Activated T-cell treated with anti-CD3 and anti-CD28 coated beads, Interleukin-2, amount 50 U/mL, for 4 hours (primary cell): Measurements from ENCODE around the gene CPA3. TPM values are rescaled to one million over a fixed set of nuclear protein-coding genes. Genes with fewer than 3 reads are reported as not detected.

Source experiments
- ATAC-seq, 2 donors: fragments of 200-7000 bp; cut with Tn5 transposase; one replicate each; pipeline ENCODE4 v1.10.0; 2021
- DNase-seq: peaks from one replicate; pipeline ENCODE4 v3.0.0-alpha.2; 2020
- H3K27me3 Mint-ChIP-seq: one replicate; pipeline ENCODE4 v1.8.0; 2021; ENCODE audit warnings: low read depth, mixed read lengths
- H3K36me3 Mint-ChIP-seq: one replicate; pipeline ENCODE4 v1.8.0; 2022; ENCODE audit warnings: mixed read lengths; ENCODE audit not compliant: insufficient read depth
- H3K4me1 Mint-ChIP-seq: one replicate; pipeline ENCODE4 v1.8.0; 2021; ENCODE audit warnings: low read depth, mixed read lengths
- H3K4me3 Mint-ChIP-seq: one replicate; pipeline ENCODE4 v1.8.0; 2021; ENCODE audit warnings: mild to moderate bottlenecking, moderate library complexity, mixed read lengths
- H3K9me3 Mint-ChIP-seq: one replicate; pipeline ENCODE4 v1.8.0; 2021; ENCODE audit warnings: mixed read lengths
- total RNA-seq, 3 donors: library from RNA; stranded (reverse); gene quantifications; one replicate each; pipeline ENCODE4 v1.2.1, GENCODE V29; 2021

The CPA3 gene, protein sequence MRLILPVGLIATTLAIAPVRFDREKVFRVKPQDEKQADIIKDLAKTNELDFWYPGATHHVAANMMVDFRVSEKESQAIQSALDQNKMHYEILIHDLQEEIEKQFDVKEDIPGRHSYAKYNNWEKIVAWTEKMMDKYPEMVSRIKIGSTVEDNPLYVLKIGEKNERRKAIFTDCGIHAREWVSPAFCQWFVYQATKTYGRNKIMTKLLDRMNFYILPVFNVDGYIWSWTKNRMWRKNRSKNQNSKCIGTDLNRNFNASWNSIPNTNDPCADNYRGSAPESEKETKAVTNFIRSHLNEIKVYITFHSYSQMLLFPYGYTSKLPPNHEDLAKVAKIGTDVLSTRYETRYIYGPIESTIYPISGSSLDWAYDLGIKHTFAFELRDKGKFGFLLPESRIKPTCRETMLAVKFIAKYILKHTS
- total RNA-seq: under 1 TPM in 1 of 3 donors, not detected in 2; 0.11 TPM

DNA sequence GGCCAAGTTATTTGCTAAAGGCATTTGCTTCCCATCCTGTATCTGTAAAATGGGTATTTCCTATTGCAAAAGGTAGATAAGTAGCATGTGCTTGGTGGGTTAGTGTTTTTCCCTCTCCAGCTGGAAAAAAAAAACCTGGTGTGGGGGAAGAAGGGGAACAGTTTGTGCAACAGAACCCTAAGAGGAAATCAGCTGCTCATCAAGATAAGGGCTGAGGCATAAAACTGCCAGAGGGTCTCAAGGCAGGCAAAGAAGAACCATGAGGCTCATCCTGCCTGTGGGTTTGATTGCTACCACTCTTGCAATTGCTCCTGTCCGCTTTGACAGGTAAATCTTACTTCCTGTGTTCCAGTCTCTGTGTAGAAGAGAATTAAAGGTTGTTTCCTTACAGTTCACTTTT, at the start of gene CPA3:
CPA3 (plus strand) TSS at position 248 of the 400 bp plus-strand sequence; CDS start at position 260, 12 bp downstream.
- H3K27me3 Mint-ChIP-seq: peaks cover 26% of the 10 kb centered on the region
- no peak for ATAC-seq
- no peak within 1 kb of the TSS for H3K4me3 Mint-ChIP-seq
- no peak for DNase-seq
- H3K9me3 Mint-ChIP-seq: no peaks in the 10 kb centered on the region
- no peaks in the 10 kb centered on the region for H3K4me1 Mint-ChIP-seq
- H3K36me3 Mint-ChIP-seq: no peaks in the 10 kb centered on the region

DNA sequence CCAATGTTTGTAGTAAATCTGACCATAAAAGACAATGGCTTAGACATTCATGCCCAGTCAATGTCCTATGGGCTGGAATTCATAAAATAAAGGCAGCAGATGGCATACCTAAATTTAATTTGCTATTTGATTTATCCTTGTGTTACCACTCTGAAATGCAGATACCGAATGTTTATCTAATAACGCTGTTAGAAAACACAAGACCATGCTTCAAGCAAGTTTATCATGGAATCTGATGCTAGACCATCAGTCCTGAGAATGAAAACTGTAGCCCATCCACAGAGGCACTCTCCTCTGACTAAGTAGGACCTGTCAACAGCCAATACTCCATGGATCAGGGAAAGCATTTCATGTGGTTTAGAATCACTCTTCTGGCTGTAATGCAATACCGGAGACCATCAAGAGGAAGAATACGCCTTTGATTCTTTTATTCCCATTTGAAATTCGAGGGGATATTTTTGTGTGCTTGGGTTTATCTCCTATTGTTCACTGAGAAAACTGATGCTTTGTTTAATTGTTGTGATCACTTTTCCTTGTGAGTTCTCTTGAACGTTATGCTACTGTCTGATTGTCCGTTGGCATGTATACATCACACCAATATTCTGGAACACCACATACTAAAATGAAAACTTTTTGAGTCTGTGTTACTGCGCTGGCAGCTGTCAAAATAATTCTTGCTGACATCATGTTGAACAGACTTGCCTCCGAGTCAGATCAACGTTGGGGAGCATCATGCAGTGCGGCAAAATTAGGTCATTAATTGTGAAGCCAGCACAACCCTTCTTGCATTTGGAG, 49.6 kb upstream of the CPA3 start:
- Mint-ChIP-seq H3K4me1 (no peaks in the 10 kb centered on the region), H3K36me3 (no peaks in the 10 kb centered on the region), H3K4me3 (no peak overlapping the region), H3K9me3 (no peaks in the 10 kb centered on the region), H3K27me3 (no peaks in the 10 kb centered on the region)
- DNase-seq (no peak), ATAC-seq (no peak)

DNA sequence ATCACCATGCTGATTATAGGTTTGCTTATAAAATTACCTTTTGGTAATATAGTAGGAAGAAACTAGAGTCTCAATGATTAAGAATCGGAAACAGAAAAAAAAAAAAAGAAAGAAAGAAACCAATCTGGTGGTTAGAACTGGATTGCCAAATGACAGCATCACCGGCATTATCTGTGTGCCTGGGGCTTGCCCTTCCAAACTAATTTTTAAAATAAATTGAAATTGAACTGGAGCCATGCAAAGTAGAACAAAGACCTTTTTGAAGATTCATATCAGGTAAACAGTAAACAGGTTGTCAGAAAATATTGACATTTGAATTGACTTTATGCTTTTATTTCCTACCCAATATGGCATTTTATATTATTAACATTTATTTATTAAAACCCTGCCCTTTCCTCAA, 48.7 kb upstream of the CPA3 start:
- no peak for ATAC-seq
- no peaks in the 10 kb centered on the region for H3K36me3 Mint-ChIP-seq
- H3K4me1 Mint-ChIP-seq: no peaks in the 10 kb centered on the region
- no peak overlapping the region for H3K4me3 Mint-ChIP-seq
- H3K9me3 Mint-ChIP-seq: no peaks in the 10 kb centered on the region
- DNase-seq: no peak
- no peaks in the 10 kb centered on the region for H3K27me3 Mint-ChIP-seq

DNA sequence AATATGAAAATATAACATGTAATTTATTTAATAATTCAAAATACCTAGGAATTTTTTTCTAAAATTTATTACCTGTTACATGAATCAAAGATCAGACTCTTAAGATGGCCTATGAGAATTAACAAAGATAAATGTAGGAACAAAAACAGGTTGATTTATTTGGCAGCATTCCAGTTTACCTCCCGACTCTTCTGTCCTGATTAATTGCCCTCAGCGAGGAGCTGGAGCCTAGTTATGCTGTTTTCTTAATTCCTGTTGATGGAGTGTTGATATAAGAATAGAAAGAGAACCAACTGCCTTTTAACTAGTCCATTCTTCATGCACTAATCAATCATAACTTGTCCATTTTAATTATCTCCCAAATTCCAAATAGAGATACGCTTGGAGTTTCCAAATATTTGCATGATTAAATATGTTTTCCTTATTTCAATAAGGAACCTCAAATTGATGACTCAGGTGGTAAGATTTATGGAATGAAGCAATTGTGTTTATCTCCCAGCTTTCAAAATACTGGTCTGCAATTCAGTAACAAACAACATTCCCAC, 48.0 kb upstream of the CPA3 start:
- no peaks in the 10 kb centered on the region for H3K4me1 Mint-ChIP-seq
- no peaks in the 10 kb centered on the region for H3K36me3 Mint-ChIP-seq
- H3K27me3 Mint-ChIP-seq: no peaks in the 10 kb centered on the region
- DNase-seq (no peak), ATAC-seq (no peak)
- no peak overlapping the region for H3K4me3 Mint-ChIP-seq
- H3K9me3 Mint-ChIP-seq: no peaks in the 10 kb centered on the region

DNA sequence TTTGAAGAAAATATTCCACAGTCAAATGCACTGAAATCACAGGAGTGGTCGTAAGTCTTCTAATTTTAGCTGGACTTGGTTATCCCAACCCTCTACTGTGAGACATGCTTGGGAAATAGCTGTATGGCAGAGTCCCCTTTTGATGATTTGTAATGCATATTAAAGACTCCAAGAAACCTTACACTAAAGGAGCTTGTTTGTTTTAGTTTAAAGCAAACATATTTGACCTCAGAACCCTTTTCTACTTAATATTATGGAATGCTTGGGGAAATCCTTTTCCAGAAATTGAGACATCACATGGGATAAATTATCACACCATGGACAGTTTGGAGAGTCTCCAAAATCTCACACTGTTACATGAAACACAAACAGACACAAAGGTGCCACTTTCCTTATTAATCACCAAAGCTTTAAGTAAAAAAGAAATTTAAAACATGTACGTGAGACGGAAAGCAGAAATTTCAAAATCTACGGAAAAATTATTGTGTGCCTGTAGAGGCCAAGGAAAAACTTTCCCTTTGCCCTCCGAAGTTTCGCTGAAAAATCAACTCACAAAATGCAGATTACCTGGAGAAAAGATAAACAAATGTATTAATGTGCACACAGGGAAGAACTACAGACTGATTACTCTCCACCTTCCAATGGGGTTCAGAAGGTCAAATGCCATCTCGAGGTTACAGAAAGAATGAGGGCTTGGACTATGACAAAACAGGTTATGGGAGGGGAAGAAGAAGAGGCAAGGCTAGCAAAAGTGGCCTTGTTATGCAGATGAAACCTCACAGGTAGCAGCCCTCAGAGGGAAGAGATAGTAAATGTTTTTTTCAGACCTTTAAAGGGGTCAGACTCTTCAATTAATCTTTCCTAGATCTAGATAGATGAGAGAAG, 44.5 kb upstream of the CPA3 start:
- Mint-ChIP-seq H3K36me3 (no peaks in the 10 kb centered on the region), H3K27me3 (peaks cover 2% of the 10 kb centered on the region), H3K4me3 (no peak overlapping the region), H3K4me1 (no peaks in the 10 kb centered on the region), H3K9me3 (no peaks in the 10 kb centered on the region)
- ATAC-seq: no peak
- no peak for DNase-seq

DNA sequence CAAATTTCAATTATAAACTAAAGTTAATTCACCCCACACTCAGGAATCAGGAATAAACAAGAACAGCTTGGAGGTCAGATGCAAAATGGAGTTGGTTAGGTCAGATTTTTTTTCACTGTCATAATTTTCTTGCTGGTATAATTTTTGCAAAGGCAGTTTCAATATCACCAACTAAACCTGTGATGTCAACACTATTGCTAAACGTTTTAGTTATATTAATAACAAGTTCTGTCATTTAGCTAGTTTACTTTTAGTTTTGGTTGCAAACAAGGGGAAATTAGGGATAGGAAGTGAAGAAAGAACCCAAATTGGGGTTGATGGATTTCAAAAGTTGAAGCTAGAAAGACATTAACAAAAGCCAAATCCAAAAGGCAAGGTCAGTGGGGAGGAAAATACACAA, 42.1 kb upstream of the CPA3 start:
- Mint-ChIP-seq H3K36me3 (no peaks in the 10 kb centered on the region), H3K4me1 (no peaks in the 10 kb centered on the region), H3K9me3 (no peaks in the 10 kb centered on the region), H3K27me3 (peaks cover 4% of the 10 kb centered on the region), H3K4me3 (no peak overlapping the region)
- DNase-seq: no peak
- ATAC-seq: no peak

DNA sequence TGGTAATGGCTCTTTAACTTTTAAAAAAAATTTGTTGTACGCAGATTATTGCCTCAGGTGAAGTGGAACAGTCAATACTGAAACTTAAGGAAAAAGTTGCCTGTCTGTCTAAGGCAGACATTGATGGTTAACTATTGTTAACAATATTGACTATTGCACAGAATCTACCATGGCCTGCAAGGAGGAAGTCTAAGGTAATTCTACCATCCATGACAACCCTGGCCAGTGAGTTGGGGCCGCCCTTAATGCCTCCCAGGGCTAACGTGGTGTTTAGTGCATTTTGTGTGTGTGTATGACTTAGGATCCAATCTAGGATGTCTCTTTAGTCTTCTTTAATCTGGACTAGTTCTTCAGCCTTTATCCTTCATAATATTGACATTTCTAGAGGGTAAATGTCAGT, 39.6 kb upstream of the CPA3 start:
- ATAC-seq: no peak
- Mint-ChIP-seq H3K27me3 (peaks cover 4% of the 10 kb centered on the region), H3K9me3 (no peaks in the 10 kb centered on the region), H3K36me3 (no peaks in the 10 kb centered on the region), H3K4me1 (no peaks in the 10 kb centered on the region), H3K4me3 (no peak overlapping the region)
- DNase-seq: no peak

DNA sequence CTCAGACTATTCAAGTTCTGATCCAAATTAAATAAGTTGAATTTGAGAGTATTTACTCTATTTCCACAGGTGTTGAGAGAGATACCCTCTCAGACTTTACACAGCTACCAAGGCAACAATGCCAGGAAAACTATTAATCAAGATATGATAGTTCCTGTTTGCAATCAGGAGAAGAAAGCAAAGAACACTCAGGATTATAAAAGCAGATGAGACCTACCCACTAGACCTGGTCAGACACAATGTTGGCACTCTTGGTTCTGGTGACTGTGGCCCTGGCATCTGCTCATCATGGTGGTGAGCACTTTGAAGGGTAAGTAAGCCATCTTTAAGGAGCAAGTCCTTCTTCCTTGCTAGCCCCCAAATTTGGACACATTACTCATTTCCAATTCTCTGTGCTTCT, 37.5 kb upstream of the CPA3 start, which contains the start of gene CPB1:
CPB1 (plus strand) TSS at position 227 of the 400 bp plus-strand sequence; CDS start at position 240, 13 bp downstream.
- DNase-seq (no peak), ATAC-seq (no peak)
- H3K4me3 Mint-ChIP-seq: no peak within 1 kb of the TSS
- no peaks in the 10 kb centered on the region for H3K36me3 Mint-ChIP-seq
- H3K4me1 Mint-ChIP-seq: no peaks in the 10 kb centered on the region
- no peaks in the 10 kb centered on the region for H3K9me3 Mint-ChIP-seq
- H3K27me3 Mint-ChIP-seq: peaks cover 4% of the 10 kb centered on the region

DNA sequence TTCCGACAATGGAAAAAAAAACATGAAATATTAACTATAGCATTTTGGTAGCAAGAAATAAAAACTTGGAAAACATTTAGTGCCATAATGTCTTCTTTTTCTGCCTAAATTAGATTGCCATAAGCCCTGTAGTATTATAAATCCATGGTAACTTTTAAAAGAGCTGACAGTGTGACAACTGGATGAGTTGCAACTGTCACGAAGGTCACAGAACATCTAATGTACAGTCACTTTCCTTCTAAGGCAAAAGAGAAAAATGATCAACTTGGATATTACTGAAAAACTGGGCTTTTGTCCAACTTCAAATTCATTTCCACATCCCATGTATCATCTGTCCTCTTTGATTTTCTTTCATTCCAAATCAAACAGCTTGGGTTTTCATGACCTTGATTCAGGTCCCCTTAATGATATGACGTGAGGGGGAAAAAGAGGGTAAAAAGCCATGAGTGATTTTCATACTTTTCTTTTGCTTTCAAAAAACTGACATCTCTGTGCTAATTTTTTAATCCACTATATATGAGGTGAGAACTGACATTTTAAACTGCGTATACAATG, 36.9 kb upstream of the CPA3 start:
- H3K27me3 Mint-ChIP-seq: peaks cover 4% of the 10 kb centered on the region
- ATAC-seq: no peak

DNA sequence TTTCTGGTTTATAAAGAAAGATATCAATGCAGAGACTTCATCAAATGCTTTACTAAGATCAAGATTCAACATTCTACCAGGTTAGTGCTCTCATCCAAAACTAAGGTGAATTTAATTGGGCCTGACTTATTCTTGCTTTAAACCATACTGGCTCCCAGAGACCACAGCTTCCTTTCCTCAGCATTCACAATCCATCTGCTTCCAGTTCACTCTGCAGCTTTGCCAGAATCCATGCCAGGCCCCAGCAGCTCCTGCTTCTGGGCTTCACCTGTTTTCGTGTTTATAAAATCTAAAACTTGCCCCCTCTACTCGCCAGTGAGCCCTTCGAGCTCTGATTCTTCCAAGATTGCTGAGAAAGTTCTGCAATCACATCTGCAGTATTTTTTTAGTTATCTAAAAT, 35.2 kb upstream of the CPA3 start:
- ATAC-seq (no peak), DNase-seq (no peak)
- Mint-ChIP-seq H3K9me3 (no peaks in the 10 kb centered on the region), H3K27me3 (peaks cover 6% of the 10 kb centered on the region), H3K4me1 (no peaks in the 10 kb centered on the region), H3K36me3 (no peaks in the 10 kb centered on the region), H3K4me3 (no peak overlapping the region)

More for the DNA sequence above, 36.9 kb upstream of the CPA3 start:
- Mint-ChIP-seq H3K4me3 (no peak overlapping the region), H3K9me3 (no peaks in the 10 kb centered on the region), H3K4me1 (no peaks in the 10 kb centered on the region), H3K36me3 (no peaks in the 10 kb centered on the region)
- no peak for DNase-seq

DNA sequence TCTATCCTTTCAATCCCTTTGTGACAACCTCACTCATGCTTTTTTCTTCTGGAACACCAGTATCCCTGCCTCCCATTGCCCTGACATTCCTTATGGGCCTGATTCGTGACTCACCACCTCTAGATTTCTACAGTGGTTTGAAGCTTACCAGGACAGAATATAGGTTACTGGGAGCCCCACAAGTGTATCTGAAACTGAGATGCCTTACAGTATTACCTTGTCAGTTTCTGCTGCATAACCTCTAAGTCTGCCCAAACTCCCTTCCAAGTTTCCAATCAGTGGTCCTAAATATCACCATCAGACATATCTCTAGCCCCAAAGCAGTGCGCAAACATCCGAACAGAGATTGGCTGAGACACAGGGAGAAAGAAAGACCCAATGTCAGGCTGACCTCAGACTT, 31.9 kb upstream of the CPA3 start:
- no peak for ATAC-seq

DNA sequence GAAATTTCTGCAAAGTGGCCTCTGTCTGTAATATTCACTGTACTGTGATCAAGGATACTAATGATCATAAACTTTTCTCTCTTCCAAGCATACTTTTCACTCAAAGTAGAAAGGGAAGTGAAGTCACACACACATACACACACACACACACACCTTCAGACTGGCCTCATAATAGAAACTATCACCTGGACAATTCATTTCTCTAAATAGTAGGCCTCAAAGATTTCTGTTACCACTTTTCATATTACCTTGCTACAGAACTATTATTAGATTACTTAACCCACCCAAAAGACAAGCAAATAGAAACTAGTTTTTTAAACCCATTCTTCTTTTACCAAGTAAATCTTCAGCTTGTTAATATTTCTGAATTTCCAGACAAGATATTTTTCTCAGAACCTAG, 25.3 kb upstream of the CPA3 start:
- H3K9me3 Mint-ChIP-seq: no peaks in the 10 kb centered on the region
- no peak for ATAC-seq
- no peak overlapping the region for H3K4me3 Mint-ChIP-seq
- no peaks in the 10 kb centered on the region for H3K4me1 Mint-ChIP-seq
- DNase-seq: no peak
- peaks cover 3% of the 10 kb centered on the region for H3K27me3 Mint-ChIP-seq
- no peaks in the 10 kb centered on the region for H3K36me3 Mint-ChIP-seq

More for the DNA sequence above, 31.9 kb upstream of the CPA3 start:
- Mint-ChIP-seq H3K27me3 (peaks cover 4% of the 10 kb centered on the region), H3K4me1 (no peaks in the 10 kb centered on the region), H3K9me3 (no peaks in the 10 kb centered on the region), H3K4me3 (no peak overlapping the region), H3K36me3 (no peaks in the 10 kb centered on the region)
- no peak for DNase-seq

DNA sequence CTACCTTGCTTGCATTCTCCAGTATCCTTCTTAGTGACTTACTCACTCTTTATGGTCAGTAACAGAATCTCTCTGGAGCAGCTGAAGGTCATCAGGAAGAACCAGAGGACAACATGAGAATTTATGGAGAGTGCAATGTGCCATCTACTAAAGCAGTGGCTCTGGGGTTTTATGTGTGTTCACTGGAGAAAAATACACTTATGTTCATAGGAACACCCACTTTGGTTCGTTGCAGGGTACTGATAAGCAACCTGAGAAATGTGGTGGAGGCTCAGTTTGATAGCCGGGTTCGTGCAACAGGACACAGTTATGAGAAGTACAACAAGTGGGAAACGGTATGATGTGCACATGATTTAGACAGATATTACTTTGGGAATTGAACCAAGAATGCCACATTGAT, 24.6 kb upstream of the CPA3 start:
- DNase-seq (no peak), ATAC-seq (no peak)
- Mint-ChIP-seq H3K9me3 (no peaks in the 10 kb centered on the region), H3K27me3 (peaks cover 3% of the 10 kb centered on the region), H3K4me1 (no peaks in the 10 kb centered on the region), H3K4me3 (no peak overlapping the region), H3K36me3 (no peaks in the 10 kb centered on the region)
